ENCODE results near the gene RBM19.

Gene RBM19

GRCh38 chr12:113880988-113881962 lies 84.8 kb downstream of the RBM19 start:
- no peak for DNase-seq (ENCODE audit: low spot score)

- DNase-seq (ENCODE audit: low spot score) = no peak
Observed at GRCh38 chr12:113880326-113880725, 85.8 kb downstream of the RBM19 start.

- no peak for DNase-seq (ENCODE audit: low spot score)
Observed at GRCh38 chr12:113879658-113880057, 86.5 kb downstream of the RBM19 start.

GRCh38 chr12:113877607-113878006 lies 88.5 kb downstream of the RBM19 start:
- no peak for DNase-seq (ENCODE audit: low spot score)

GRCh38 chr12:113876160-113876559 lies 90.0 kb downstream of the RBM19 start:
- DNase-seq (ENCODE audit: low spot score) = no peak

GRCh38 chr12:113875691-113876090 lies 90.4 kb downstream of the RBM19 start:
- peak; percentile 21 for DNase-seq (ENCODE audit: low spot score)

- peak; percentile 27 for DNase-seq (ENCODE audit: low spot score)
Observed at GRCh38 chr12:113874999-113875561, 91.0 kb downstream of the RBM19 start.

- no peak for DNase-seq (ENCODE audit: low spot score)
Observed at GRCh38 chr12:113874326-113874725, 91.8 kb downstream of the RBM19 start.

GRCh38 chr12:113873740-113874139 lies 92.4 kb downstream of the RBM19 start:
- no peak for DNase-seq (ENCODE audit: low spot score)

GRCh38 chr12:113870890-113871289 lies 95.2 kb downstream of the RBM19 start:
- no peak for DNase-seq (ENCODE audit: low spot score)

- DNase-seq (ENCODE audit: low spot score) = no peak
Observed at GRCh38 chr12:113870035-113870434, 96.1 kb downstream of the RBM19 start.

- no peak for DNase-seq (ENCODE audit: low spot score)
Observed at GRCh38 chr12:113868365-113868764, 97.8 kb downstream of the RBM19 start.

- peak; percentile 45 for DNase-seq (ENCODE audit: low spot score)
Observed at GRCh38 chr12:113867258-113867657, 98.9 kb downstream of the RBM19 start.

- no peak for DNase-seq (ENCODE audit: low spot score)
Observed at GRCh38 chr12:113866496-113866895, 99.6 kb downstream of the RBM19 start.

GRCh38 chr12:113863455-113863845 lies 102.7 kb downstream of the RBM19 start:
- DNase-seq (ENCODE audit: low spot score) = no peak

- DNase-seq (ENCODE audit: low spot score) = peak; percentile 81
Observed at GRCh38 chr12:113862590-113863454, 103.3 kb downstream of the RBM19 start.

GRCh38 chr12:113861708-113862312 lies 104.3 kb downstream of the RBM19 start:
- no peak for DNase-seq (ENCODE audit: low spot score)

GRCh38 chr12:113860950-113861349 lies 105.2 kb downstream of the RBM19 start:
- DNase-seq (ENCODE audit: low spot score) = peak; percentile 78

GRCh38 chr12:113860059-113860820 lies 105.9 kb downstream of the RBM19 start:
- no peak for DNase-seq (ENCODE audit: low spot score)

- no peak for DNase-seq (ENCODE audit: low spot score)
Observed at GRCh38 chr12:113858841-113859386, 107.2 kb downstream of the RBM19 start.

GRCh38 chr12:113857371-113857770 lies 108.8 kb downstream of the RBM19 start:
- no peak for DNase-seq (ENCODE audit: low spot score)
